Neuronal stem cell (in vitro differentiated cells): ENCODE data around the gene DEDD2. TPM values are rescaled to one million over a fixed set of nuclear protein-coding genes. Genes with fewer than 3 reads are reported as not detected.
"Not testable (repeated sequence)": the region's sequence is repeated elsewhere in the genome, so short reads cannot be mapped to it uniquely, and the experiment has no call there.

Source experiments
- DNase-seq: peaks from one replicate; pipeline ENCODE4 v3.0.0-alpha.2; 2013; ENCODE audit warnings: low spot score
- H2AFZ ChIP-seq: one replicate; pipeline ENCODE4 v1.6.1; 2013; ENCODE audit warnings: mild to moderate bottlenecking, low read length, inconsistent platforms
- H2AK5ac ChIP-seq: 2 replicates; pipeline ENCODE4 v1.6.1; 2013; ENCODE audit warnings: low read depth, mild to moderate bottlenecking, inconsistent platforms, low read length, moderate library complexity, mixed read lengths
- H2BK120ac ChIP-seq: 2 replicates; pipeline ENCODE4 v1.6.1; 2013; ENCODE audit warnings: low read depth, mild to moderate bottlenecking, inconsistent platforms, low read length, moderate library complexity, mixed read lengths
- H2BK12ac ChIP-seq: one replicate; pipeline ENCODE4 v1.6.1; 2013; ENCODE audit warnings: low read length, inconsistent platforms
- H2BK15ac ChIP-seq: 2 replicates; pipeline ENCODE4 v1.6.1; 2013; ENCODE audit warnings: mild to moderate bottlenecking, low read length, inconsistent platforms, mixed read lengths
- H2BK5ac ChIP-seq: one replicate; pipeline ENCODE4 v1.6.1; 2013; ENCODE audit warnings: inconsistent platforms, mild to moderate bottlenecking, low read length, moderate library complexity
- H3K14ac ChIP-seq: one replicate; pipeline ENCODE4 v1.6.1; 2013; ENCODE audit warnings: low read length, inconsistent platforms
- H3K18ac ChIP-seq: 2 replicates; pipeline ENCODE4 v1.6.1; 2013; ENCODE audit warnings: low read length, inconsistent platforms
- H3K23ac ChIP-seq: 2 replicates; pipeline ENCODE4 v1.6.1; 2013; ENCODE audit warnings: low read depth, mild to moderate bottlenecking, mixed read lengths, low read length, inconsistent platforms; ENCODE audit not compliant: poor library complexity
- H3K27ac ChIP-seq: replicated peaks from 3 replicates; pipeline ENCODE4 v1.5.1; 2013; ENCODE audit warnings: low read length, inconsistent platforms
- H3K27me3 ChIP-seq, 3 experiments: 2 replicates each; pipeline ENCODE4 v1.6.1; 2013; ENCODE audit warnings: low read length in 3 of 3, mild to moderate bottlenecking in 2 of 3, inconsistent platforms in 1 of 3, low read depth in 1 of 3, mixed read lengths in 1 of 3, moderate library complexity in 1 of 3; ENCODE audit not compliant: control insufficient read depth in 3 of 3, insufficient read depth in 3 of 3
- H3K36me3 ChIP-seq, 2 donors: replicated peaks in 1 of 2; 2 replicates each; pipeline ENCODE4 v1.6.1; 2013; ENCODE audit warnings: low read length in 2 of 2; ENCODE audit not compliant: control insufficient read depth in 2 of 2, insufficient read depth in 2 of 2
- H3K4ac ChIP-seq: 2 replicates; pipeline ENCODE4 v1.6.1; 2013; ENCODE audit warnings: inconsistent platforms, mild to moderate bottlenecking, low read length, moderate library complexity
- H3K4me1 ChIP-seq, 2 donors: 1 replicate in 1 of 2; 2 replicates in 1 of 2; pipeline ENCODE4 v1.6.1; 2013; ENCODE audit warnings: low read length in 2 of 2, low read depth in 1 of 2; ENCODE audit not compliant: control insufficient read depth in 2 of 2, insufficient read depth in 1 of 2
- H3K4me2 ChIP-seq: one replicate; pipeline ENCODE4 v1.6.1; 2013; ENCODE audit warnings: mild to moderate bottlenecking, low read length, inconsistent platforms; ENCODE audit not compliant: insufficient read depth, poor library complexity, severe bottlenecking
- H3K4me3 ChIP-seq, 2 donors: 2 replicates each; pipeline ENCODE4 v1.5.1; 2013; ENCODE audit warnings: low read length in 2 of 2, mild to moderate bottlenecking in 2 of 2, inconsistent platforms in 1 of 2, moderate library complexity in 1 of 2
- H3K79me1 ChIP-seq: one replicate; pipeline ENCODE4 v1.6.1; 2013; ENCODE audit warnings: low read depth, mild to moderate bottlenecking, inconsistent platforms, low read length, moderate library complexity
- H3K9ac ChIP-seq: one replicate; pipeline ENCODE4 v1.6.1; 2013; ENCODE audit warnings: mild to moderate bottlenecking, low read depth, low read length, inconsistent platforms; ENCODE audit not compliant: poor library complexity
- H3K9me3 ChIP-seq, 2 donors: replicated peaks in 1 of 2; 2 replicates each; pipeline versions ENCODE3 to v1.6.1; 2013; ENCODE audit warnings: low read length in 2 of 2, mild to moderate bottlenecking in 2 of 2, inconsistent platforms in 1 of 2, low read depth in 1 of 2, mixed read lengths in 1 of 2, moderate library complexity in 1 of 2; ENCODE audit not compliant: control insufficient read depth in 2 of 2, insufficient read depth in 1 of 2
- H4K8ac ChIP-seq: one replicate; pipeline ENCODE4 v1.6.1; 2013; ENCODE audit warnings: low read depth, mild to moderate bottlenecking, inconsistent platforms, low read length, moderate library complexity
- H4K91ac ChIP-seq: one replicate; pipeline ENCODE4 v1.6.1; 2013; ENCODE audit warnings: low read length, low read depth, mild to moderate bottlenecking, inconsistent platforms; ENCODE audit not compliant: poor library complexity
- WGBS, 2 donors: extraction: QIAGEN DNeasy Blood & Tissue Kit; methylation state at CpG; one replicate each; pipeline ENCODE4 v1.1.7; 2013; ENCODE audit warnings: missing lambda C conversion rate in 2 of 2, mixed read lengths in 1 of 2; ENCODE audit not compliant: insufficient read length in 2 of 2, insufficient replicate concordance in 1 of 2; ENCODE audit errors: extremely low coverage in 2 of 2; 5-methylcytosine and 5-hydroxymethylcytosine counted together
- polyA plus RNA-seq, 2 experiments: library from polyadenylated mRNA; stranded (reverse); fragments of 200-250 nt; gene quantifications; one replicate each; pipeline ENCODE4 v1.2.3, GENCODE V29; 2013

The DEDD2 gene
- polyA plus RNA-seq (2013, experiment 1 of 2) = 29.2 TPM
- 27.6 TPM for polyA plus RNA-seq (2013, experiment 2 of 2)

DNA sequence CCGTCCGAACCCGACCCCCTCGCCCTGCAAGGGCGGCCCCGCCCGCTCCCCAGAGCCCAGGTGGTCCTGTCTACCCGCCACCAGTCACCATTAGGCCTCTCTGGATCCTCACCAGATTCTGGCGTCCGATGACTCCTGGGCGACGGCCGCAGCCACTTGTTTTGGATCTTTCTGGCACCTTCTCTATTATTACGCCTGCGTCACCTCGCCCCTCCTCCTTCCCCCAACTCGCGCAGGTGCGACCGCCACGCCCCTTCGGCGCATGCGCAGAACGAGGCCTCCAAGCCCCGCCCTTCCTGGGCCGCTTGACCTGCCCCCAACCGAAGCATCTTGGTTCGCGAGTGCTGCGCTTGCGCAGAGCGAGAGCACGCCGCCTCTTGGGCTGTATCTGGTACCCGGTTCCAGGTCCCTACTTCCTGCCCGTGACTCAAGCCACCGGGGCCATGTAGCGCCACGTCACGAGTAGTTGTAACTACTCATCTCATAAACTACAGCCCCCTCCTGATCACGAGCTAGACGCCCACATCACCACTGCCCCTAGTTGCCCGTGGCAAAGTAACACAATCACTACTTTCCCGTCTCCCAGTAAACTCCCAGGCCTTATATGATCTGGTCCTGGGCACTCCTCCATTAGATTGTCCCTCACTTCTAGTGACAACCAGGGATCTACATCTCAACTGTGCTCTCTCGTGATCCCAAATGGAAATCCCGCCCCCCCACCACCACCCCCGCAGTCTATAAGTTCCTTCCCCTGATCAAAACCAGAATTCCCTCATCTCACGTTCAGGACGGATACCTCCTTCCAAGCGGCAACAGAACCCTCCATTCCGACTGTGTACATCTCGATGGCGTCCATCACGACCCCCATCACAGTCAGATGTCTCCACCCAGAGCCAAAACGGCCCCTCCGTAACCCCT, at the start of gene DEDD2:
Gene DEDD2 (minus strand): TSS at position 158 of the 918 bp plus-strand sequence. CDS start 670 bp downstream, outside the sequence.
- peak within 1 kb of the TSS; percentile 21 for H3K23ac ChIP-seq
- peak within 1 kb of the TSS; percentile 96 for H2AFZ ChIP-seq
- H3K4me1 ChIP-seq = peaks cover 14 to 19% of the 10 kb centered on the region in 2 donors
- peak; percentile 96 for DNase-seq
- no peaks in the 10 kb centered on the region for H3K27me3 ChIP-seq
- peaks cover 20 to 36% of the 10 kb centered on the region in 2 donors for H3K36me3 ChIP-seq
- H2BK15ac ChIP-seq = peak within 1 kb of the TSS; percentile 97
- no peak within 1 kb of the TSS for H2BK12ac ChIP-seq
- no peak within 1 kb of the TSS for H3K14ac ChIP-seq
- no peak within 1 kb of the TSS for H4K91ac ChIP-seq
- H3K9ac ChIP-seq = peak within 1 kb of the TSS; percentile 95
- peak within 1 kb of the TSS; percentile 88 for H3K27ac ChIP-seq
- H3K79me1 ChIP-seq = peaks cover 26% of the 10 kb centered on the region
- peak within 1 kb of the TSS; percentile 85 to 93 for H3K4me3 ChIP-seq
- H3K4me2 ChIP-seq = peak within 1 kb of the TSS; percentile 85
- WGBS, 2 donors = no CpG with 5 or more reads among the region's 57 CpGs
- peak within 1 kb of the TSS; percentile 90 for H3K18ac ChIP-seq
- H3K4ac ChIP-seq = no peak within 1 kb of the TSS
- peak within 1 kb of the TSS; percentile 98 for H2BK5ac ChIP-seq
- no peaks in the 10 kb centered on the region for H3K9me3 ChIP-seq
- no peak within 1 kb of the TSS for H4K8ac ChIP-seq
- peak within 1 kb of the TSS; percentile 98 for H2BK120ac ChIP-seq
- H2AK5ac ChIP-seq = peak within 1 kb of the TSS; percentile 88

DNA sequence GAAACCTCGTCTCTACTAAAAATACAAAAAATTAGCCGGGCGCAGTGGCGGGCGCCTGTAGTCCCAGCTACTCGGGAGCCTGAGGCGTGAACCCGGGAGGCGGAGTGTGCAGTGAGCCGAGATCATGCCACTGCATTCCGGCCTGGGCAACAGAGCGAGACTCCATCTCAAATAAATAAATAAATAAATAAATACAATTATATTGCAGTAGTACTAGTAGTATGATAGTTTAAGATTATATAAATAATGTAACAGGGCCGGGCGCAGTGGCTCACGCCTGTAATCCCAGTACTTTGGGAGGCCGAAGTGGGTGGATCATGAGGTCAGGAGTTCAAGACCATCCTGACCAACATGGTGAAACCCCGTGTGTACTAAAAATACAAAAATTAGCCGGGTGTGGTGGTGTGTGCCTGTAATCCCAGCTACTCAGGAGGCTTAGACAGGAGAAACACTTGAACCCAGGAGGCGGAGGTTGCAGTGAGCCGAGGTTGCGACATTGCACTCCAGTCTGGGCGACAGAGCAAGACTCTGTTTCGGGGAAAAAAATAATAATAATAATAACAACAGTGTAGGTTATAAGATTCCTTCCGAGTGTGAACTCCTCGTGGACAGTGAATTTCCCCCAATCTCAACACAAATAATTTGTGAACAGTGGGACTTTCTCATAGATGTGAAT, 49.6 kb upstream of the DEDD2 start:
- not testable (repeated sequence) for H3K4ac ChIP-seq, H4K8ac ChIP-seq, H3K9ac ChIP-seq, H2BK5ac ChIP-seq, H3K23ac ChIP-seq, H3K36me3 ChIP-seq, H3K18ac ChIP-seq, H3K14ac ChIP-seq, H3K4me2 ChIP-seq, H4K91ac ChIP-seq, H2BK15ac ChIP-seq, H3K9me3 ChIP-seq, H3K27me3 ChIP-seq, DNase-seq, H3K27ac ChIP-seq, H2BK120ac ChIP-seq, H3K4me3 ChIP-seq, H2BK12ac ChIP-seq, H3K79me1 ChIP-seq, H2AK5ac ChIP-seq
- WGBS, 2 donors = no CpG with 5 or more reads among the region's 25 CpGs
- Histone ChIP-seq H3K4me1 (peaks cover 12 to 19% of the 10 kb centered on the region in 2 donors), H2AFZ (peak overlapping the region; percentile 87)

- H3K9me3 ChIP-seq = not testable (repeated sequence)
These were observed 48.6 kb upstream of the DEDD2 start for GRCh38 chr19:42266105-42266504.

GRCh38 chr19:42261763-42262162, 44.3 kb upstream of the DEDD2 start:
- H3K9me3 ChIP-seq = no peaks in the 10 kb centered on the region
- no peak overlapping the region for H3K4me3 ChIP-seq
- H3K79me1 ChIP-seq = no peaks in the 10 kb centered on the region
- H3K4me1 ChIP-seq = no peaks in the 10 kb centered on the region
- no peak overlapping the region for H2BK5ac ChIP-seq
- H3K27me3 ChIP-seq = no peaks in the 10 kb centered on the region
- H3K14ac ChIP-seq = no peak overlapping the region
- H4K8ac ChIP-seq = no peak overlapping the region
- no peak overlapping the region for H2AK5ac ChIP-seq
- no peak for DNase-seq
- no peak overlapping the region for H3K27ac ChIP-seq
- no peak overlapping the region for H2BK120ac ChIP-seq
- WGBS, 2 donors = no CpG with 5 or more reads among the region's 3 CpGs
- H4K91ac ChIP-seq = no peak overlapping the region
- H3K18ac ChIP-seq = no peak overlapping the region
- no peak overlapping the region for H3K4me2 ChIP-seq
- H2AFZ ChIP-seq = no peak overlapping the region
- H3K23ac ChIP-seq = no peak overlapping the region
- no peak overlapping the region for H3K9ac ChIP-seq
- H3K36me3 ChIP-seq = no peaks in the 10 kb centered on the region
- H2BK15ac ChIP-seq = no peak overlapping the region
- no peak overlapping the region for H3K4ac ChIP-seq
- no peak overlapping the region for H2BK12ac ChIP-seq

More at GRCh38 chr19:42266105-42266504, 48.6 kb upstream of the DEDD2 start:
- H2BK5ac ChIP-seq, H2BK12ac ChIP-seq, H4K91ac ChIP-seq, H3K79me1 ChIP-seq, H3K18ac ChIP-seq, DNase-seq, H3K14ac ChIP-seq, H3K9ac ChIP-seq, H2AK5ac ChIP-seq, H3K23ac ChIP-seq, H3K4me3 ChIP-seq, H3K27me3 ChIP-seq, H2BK120ac ChIP-seq, H4K8ac ChIP-seq, H3K36me3 ChIP-seq, H2BK15ac ChIP-seq, H3K4ac ChIP-seq, H3K27ac ChIP-seq, H3K4me2 ChIP-seq: not testable (repeated sequence)
- H2AFZ ChIP-seq = peak overlapping the region; percentile 32
- peaks cover 12 to 19% of the 10 kb centered on the region in 2 donors for H3K4me1 ChIP-seq
- no CpG with 5 or more reads among the region's 4 CpGs for WGBS, 2 donors
